HG03558 (cell line): Measurements from ENCODE around the gene SPATA21.
"Not testable (repeated sequence)": the region's sequence is repeated elsewhere in the genome, so short reads cannot be mapped to it uniquely, and the experiment has no call there.

Experiments used
- ATAC-seq: cut with Tn5 transposase; IDR thresholded peaks from one replicate; pipeline ENCODE4 v1.9.1; 2021; ENCODE audit warnings: moderate number of reproducible peaks; ENCODE audit not compliant: unreplicated experiment; ENCODE audit errors: extremely low read depth

Gene SPATA21

GRCh38 chr1:16387201-16388188 lies 49.7 kb downstream of the SPATA21 start:
- no peak for ATAC-seq

GRCh38 chr1:16386454-16387113 lies 50.6 kb downstream of the SPATA21 start:
- ATAC-seq: no peak

- ATAC-seq: no peak
These were observed 51.4 kb downstream of the SPATA21 start for GRCh38 chr1:16385659-16386453.

- ATAC-seq: no peak
These were observed 53.3 kb downstream of the SPATA21 start for GRCh38 chr1:16383888-16384287.

GRCh38 chr1:16380868-16381267 lies 56.4 kb downstream of the SPATA21 start:
- ATAC-seq: no peak

- ATAC-seq: no peak
These were observed 58.8 kb downstream of the SPATA21 start for GRCh38 chr1:16378443-16378842.

GRCh38 chr1:16376971-16377370 lies 60.3 kb downstream of the SPATA21 start:
- ATAC-seq: no peak

GRCh38 chr1:16375521-16376340 lies 61.5 kb downstream of the SPATA21 start:
- no peak for ATAC-seq

GRCh38 chr1:16374266-16374665 lies 63.0 kb downstream of the SPATA21 start:
- ATAC-seq: no peak

- no peak for ATAC-seq
These were observed 64.5 kb downstream of the SPATA21 start for GRCh38 chr1:16372535-16373285.

- ATAC-seq: no peak
These were observed 65.5 kb downstream of the SPATA21 start for GRCh38 chr1:16371725-16372124.

- no peak for ATAC-seq
These were observed 67.4 kb downstream of the SPATA21 start for GRCh38 chr1:16369821-16370220.

GRCh38 chr1:16367968-16368890 lies 69.0 kb downstream of the SPATA21 start:
- no peak for ATAC-seq

- ATAC-seq: peak; percentile 23
These were observed 69.8 kb downstream of the SPATA21 start for GRCh38 chr1:16367258-16367967.

- ATAC-seq: peak; percentile 66
These were observed 70.4 kb downstream of the SPATA21 start, which contains the start of gene SZRD1 for GRCh38 chr1:16366722-16367257. SZRD1 (plus strand) TSS chr1:16367242; CDS start chr1:16367258, 16 bp downstream.

GRCh38 chr1:16365146-16365498 lies 72.1 kb downstream of the SPATA21 start:
- ATAC-seq: not testable (repeated sequence)

- ATAC-seq: no peak
These were observed 80.4 kb downstream of the SPATA21 start for GRCh38 chr1:16356867-16357266.
